GM21825 (cell line): Measurements from ENCODE around the gene TMA7.
"Not testable (repeated sequence)": the region's sequence is repeated elsewhere in the genome, so short reads cannot be mapped to it uniquely, and the experiment has no call there.

ENCODE experiments used
- ATAC-seq: cut with Tn5 transposase; IDR thresholded peaks from one replicate; pipeline ENCODE4 v1.9.1; 2021; ENCODE audit warnings: mild to moderate bottlenecking, moderate library complexity; ENCODE audit not compliant: unreplicated experiment

TMA7 gene

GRCh38 chr3:48435223-48435595 is 4.8 kb upstream of the TMA7 start:
- ATAC-seq = no peak

DNA sequence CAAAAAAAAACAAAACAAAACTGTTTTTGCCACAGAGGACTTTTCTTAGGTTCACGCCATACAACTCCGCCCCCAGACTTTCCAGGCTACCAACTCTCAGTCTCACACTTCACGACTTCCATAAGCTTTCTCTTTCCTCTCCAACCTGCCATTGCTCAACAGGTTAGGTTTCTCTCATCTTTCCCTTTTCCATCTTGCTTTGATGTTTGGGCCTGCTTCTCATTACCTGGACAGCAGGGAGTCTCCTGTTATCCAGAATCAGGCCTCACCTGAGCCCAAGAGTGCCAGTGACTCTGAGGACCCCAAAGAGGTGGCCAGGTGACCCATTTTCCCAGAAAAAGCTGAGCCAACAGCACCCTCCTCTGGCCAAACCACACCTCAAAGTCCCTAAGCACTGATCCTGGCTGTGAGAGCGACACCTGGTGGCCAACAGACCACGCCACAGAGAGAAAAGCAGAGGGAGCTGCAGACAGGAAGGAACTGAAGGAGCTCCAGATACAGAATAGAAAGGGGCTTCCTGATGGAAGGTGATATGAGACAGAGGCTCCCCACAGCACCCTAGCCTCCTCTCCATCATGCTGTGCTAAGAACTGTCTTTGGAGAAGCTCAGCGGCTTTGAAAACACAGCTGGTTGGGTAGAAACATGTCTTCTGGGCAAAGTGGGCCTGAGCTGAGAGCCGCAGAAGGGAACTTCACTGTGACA is 4.1 kb upstream of the TMA7 start:
- ATAC-seq = no peak

GRCh38 chr3:48436477-48436787 is 3.6 kb upstream of the TMA7 start:
- no peak for ATAC-seq

- no peak for ATAC-seq
These were observed 3.2 kb upstream of the TMA7 start for GRCh38 chr3:48436855-48437254.

DNA sequence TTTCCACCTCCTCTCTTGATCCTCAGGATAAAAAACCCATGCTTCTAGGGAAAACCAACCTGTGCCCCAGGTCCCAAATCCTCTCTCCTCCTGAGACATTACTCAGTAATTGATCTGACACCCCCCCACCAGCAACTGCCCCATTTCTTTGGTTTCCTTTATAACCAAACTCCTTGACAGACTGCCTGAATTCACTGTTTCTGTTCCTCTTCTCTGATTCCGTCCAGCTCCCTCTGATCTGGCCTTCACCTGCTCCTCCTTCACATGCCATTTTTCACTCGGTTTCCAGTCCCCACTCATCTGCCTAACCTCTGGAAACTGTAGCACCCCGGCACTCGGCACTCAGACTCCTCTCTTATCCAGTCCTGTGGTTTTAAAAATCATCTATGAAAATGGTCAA is 2.2 kb upstream of the TMA7 start:
- no peak for ATAC-seq

- peak; percentile 1 for ATAC-seq
These were observed 517 bp downstream of the TMA7 start for GRCh38 chr3:48440590-48440958.

DNA sequence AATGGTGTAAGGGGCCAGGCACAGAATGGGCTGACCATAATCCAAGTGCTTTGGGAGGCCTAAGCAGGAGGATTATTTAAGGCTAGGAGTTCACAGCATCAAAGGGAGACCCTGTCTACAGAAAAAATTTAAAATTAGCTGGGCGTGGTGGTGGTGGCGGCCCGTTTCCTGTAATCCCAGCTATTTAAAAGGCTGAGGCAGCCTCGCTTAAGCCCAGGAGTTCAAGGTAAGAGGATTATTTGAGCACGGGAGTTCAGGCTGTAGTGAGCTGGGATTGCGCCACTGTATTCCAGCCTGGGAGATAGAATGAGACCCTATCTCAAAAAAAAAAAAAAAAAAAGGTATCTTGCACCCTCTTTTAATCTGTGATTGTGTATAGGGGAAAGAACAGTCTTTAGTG is 1.9 kb downstream of the TMA7 start:
- no peak for ATAC-seq

DNA sequence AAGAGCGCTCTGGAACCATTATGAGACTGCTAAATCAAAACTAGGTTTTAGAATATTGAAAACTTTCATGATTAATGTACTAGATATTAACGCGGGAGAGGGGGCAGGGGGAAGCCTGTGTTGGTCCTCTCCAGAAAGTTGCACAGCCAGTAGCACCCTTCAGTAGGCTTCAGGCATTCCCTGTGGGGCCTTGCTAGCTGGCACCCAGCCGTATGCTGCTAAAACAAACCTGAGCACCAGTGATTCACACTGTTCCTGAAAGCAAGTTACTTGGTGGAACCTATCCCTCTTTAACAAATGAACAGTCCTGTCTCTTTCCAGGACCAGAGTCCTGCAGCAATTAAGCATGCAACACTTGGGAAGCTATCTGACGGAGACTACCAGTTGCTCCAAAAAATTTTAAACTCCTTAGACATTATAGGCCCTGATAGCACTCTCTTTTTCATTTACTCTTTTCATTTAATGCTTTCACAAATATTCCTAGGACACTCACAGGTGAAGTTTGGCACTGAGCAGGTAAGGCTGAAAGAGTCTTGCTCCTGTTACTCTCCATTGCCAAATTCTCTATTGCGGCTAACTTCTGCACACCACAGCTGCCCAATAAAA is 5.3 kb downstream of the TMA7 start:
- ATAC-seq = no peak

- ATAC-seq = no peak
These were observed 6.0 kb downstream of the TMA7 start for GRCh38 chr3:48446043-48446424.

- ATAC-seq = peak; percentile 84
These were observed 6.6 kb downstream of the TMA7 start, which contains the start of gene ATRIP for GRCh38 chr3:48446425-48447193. Gene ATRIP (plus strand): TSS chr3:48446737. CDS start chr3:48446846, 109 bp downstream.

DNA sequence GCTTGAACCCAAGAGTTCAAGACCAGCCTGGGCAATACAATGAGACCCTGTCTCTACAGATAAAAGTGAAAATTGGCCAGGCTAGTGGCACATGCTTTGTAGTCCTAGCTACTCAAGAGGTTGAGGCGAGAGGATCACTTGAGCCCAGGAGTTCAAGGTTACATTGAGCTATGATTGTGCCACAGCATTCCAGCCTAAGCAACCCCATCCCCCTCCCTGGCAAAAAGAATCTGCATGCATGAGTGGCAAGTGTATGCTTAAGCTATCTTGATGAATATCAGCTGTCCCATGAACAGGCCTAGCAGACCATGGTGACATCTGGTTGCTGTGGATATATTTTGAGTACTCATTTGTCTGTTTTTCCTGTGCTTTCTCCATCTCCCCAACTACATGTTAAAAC is 11.2 kb downstream of the TMA7 start:
- no peak for ATAC-seq

- no peak for ATAC-seq
These were observed 16.4 kb downstream of the TMA7 start for GRCh38 chr3:48456456-48456855.

DNA sequence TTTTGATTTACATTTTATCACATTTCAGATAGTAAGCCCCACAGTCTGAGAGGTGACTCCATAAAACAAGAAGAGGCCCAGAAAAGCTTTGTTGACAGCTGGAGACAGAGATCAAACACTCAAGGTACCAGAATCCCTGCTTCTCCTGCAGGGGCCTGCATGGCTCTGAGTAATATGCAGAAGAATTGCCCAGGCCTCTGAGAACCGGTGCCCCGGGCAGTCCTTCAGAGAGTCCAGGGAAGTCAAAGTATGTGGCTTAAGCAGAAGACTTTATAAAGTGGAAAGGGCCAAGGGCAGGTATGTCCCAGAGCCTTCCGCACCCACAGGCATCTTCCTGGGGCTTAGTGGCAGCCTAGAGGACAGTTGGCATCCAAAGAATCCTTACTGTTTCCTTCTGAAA is 19.3 kb downstream of the TMA7 start:
- no peak for ATAC-seq

DNA sequence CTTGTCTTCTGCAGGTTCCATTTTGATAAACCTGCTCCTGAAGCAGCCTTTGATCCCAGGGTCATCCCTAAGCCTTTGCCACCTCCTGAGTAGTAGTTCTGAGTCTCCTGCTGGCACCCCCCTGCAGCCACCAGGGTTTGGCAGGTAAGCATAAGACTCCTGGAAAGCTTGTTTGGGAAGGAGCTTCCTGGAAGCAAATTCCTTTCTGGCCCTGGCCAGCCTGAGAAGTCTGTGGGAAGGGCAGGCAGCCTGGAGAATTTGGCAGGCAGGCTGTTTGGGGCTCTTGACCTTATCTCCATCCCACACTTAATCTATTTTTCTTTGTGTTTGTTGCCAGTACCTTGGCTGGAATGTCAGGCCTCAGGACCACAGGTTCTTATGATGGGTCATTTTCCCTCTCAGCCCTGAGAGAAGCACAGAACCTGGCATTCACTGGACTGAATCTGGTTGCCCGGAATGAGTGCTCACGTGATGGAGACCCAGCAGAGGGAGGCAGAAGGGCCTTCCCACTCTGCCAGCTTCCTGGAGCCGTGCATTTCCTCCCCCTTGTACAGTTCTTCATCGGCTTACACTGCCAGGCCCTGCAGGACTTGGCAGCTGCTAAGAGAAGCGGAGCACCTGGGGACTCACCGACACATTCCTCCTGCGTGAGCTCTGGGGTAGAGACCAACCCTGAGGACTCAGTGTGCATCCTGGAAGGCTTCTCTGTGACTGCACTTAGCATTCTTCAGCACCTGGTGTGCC is 19.9 kb downstream of the TMA7 start:
- ATAC-seq = no peak

DNA sequence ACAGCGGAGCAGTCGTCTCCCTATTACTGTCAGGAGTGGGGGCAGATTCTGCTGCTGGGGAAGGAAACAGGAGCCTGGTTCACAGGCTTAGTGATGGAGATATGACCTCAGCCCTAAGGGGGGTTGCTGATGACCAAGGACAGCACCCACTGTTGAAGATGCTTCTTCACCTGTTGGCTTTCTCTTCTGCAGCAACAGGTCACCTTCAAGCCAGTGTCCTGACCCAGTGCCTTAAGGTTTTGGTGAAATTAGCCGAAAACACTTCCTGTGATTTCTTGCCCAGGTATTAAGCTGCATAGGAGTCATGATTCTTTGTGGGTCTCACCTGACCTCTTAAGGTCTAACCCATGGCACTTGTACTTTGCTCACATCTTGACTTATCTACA is 20.5 kb downstream of the TMA7 start:
- ATAC-seq = no peak

DNA sequence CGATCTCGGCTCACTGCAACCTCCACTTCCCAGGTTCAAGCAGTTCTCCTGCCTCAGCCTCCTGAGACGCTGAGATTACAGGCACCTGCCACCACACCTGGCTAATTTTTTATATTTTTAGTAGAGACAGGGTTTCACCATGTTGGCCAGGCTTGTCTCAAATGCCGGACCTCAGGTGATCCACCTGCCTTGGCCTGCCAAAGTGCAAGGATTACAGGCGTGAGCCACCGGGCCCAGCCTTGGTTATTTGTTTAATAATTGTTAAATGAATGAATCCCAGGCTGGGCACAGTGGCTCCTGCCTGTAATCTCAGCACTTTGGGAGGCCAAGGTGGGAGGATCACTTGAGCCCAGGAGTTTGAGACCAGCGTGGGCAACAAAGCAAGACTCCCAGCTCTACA is 21.7 kb downstream of the TMA7 start:
- ATAC-seq = not testable (repeated sequence)

- no peak for ATAC-seq
These were observed 23.6 kb downstream of the TMA7 start for GRCh38 chr3:48463703-48464102.

DNA sequence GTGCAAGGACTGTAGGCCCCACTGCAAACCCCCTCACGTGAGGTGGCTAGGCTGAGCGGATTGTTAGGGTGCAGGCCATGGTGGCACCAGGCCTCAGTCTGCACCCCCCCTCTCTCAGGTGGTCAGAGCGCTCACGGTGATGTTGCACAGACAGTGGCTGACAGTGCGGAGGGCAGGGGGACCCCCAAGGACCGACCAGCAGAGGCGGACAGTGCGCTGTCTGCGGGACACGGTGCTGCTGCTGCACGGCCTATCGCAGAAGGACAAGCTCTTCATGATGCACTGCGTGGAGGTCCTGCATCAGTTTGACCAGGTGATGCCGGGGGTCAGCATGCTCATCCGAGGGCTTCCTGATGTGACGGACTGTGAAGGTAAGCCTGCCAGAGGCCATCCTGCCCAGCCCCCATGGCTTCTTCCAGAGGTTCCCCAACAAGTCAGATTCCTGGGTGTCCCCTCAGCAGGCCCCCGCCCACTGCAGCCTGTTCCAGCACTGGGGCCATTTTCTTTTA is 24.7 kb downstream of the TMA7 start:
- no peak for ATAC-seq

DNA sequence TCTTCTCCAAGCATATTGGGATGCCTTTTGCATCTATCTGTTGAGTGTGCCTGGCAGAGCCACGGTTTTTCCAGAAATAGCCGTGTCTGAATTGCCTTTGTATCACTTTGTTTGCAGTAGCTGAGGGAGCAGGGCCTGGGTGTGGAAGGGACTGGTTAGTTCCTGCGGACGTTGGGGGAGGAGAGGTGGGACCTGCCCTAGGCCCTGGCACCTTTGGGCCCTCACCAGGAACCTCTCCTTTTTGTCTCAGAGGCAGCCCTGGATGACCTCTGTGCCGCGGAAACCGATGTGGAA is 25.1 kb downstream of the TMA7 start:
- ATAC-seq = no peak

GRCh38 chr3:48465531-48466378 is 25.7 kb downstream of the TMA7 start:
- peak; percentile 81 for ATAC-seq
